ENCODE data around the gene ACIN1. TPM values are rescaled to one million over a fixed set of nuclear protein-coding genes. Genes with fewer than 3 reads are reported as not detected.

Gene ACIN1
- total RNA-seq, 2 experiments from 2014 or later, result 152 to 156 TPM

GRCh38 chr14:23052671-23053070 is 42.3 kb downstream of the ACIN1 start:
- Mint-ChIP-seq H3K27ac (no peak overlapping the region), H3K27me3 (ENCODE audit: low read depth) (peaks cover 5% of the 10 kb centered on the region), H3K36me3 (ENCODE audit: low read depth) (no peaks in the 10 kb centered on the region), H3K4me1 (ENCODE audit: low read depth) (peaks cover 12% of the 10 kb centered on the region), H3K9me3 (no peaks in the 10 kb centered on the region), H3K4me3 (no peak overlapping the region)
- DNase-seq, result no peak
- CTCF ChIA-PET, result interaction anchor here (0.9 to 21.5 kb wide), 4 partner anchors 16 to 78 kb away, joined by 4 to 713 read pairs (median 68); partner anchors contain the start of gene AJUBA
- intact Hi-C loops (cut with micrococcal nuclease), result no loop called here

DNA sequence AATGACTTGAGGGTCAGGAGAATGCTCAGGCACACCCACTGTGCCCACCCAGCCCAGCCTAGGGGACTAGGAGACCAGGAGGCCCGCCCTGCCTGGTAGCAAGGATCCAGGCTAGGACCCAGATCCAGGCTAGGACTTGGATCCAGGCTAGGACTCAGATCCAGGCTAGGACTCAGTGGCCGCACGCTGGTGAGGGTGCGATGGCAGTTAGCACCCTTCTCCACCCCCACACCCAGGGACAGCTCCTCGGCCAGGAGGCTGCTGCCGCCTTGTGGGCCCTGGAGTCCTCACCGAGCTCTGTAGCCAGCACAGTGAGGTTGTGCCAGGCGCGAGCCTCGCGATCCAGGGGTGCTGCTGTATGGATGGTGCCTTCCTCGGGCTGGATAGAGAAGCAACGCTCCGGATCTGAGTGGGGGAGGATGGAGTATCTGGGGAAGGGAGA is 42.7 kb downstream of the ACIN1 start:
- no peaks in the 10 kb centered on the region for H3K9me3 Mint-ChIP-seq
- intact Hi-C loops (cut with micrococcal nuclease), result no loop called here
- no peak overlapping the region for H3K4me3 Mint-ChIP-seq
- peaks cover 8% of the 10 kb centered on the region for H3K27me3 Mint-ChIP-seq (ENCODE audit: low read depth)
- peaks cover 12% of the 10 kb centered on the region for H3K4me1 Mint-ChIP-seq (ENCODE audit: low read depth)
- CTCF ChIA-PET, result interaction anchor here (1.5 to 21.5 kb wide), 3 partner anchors 16 to 80 kb away, joined by 7 to 713 read pairs (median 9); partner anchors contain the start of gene AJUBA
- no peak overlapping the region for H3K27ac Mint-ChIP-seq
- H3K36me3 Mint-ChIP-seq (ENCODE audit: low read depth), result no peaks in the 10 kb centered on the region
- DNase-seq, result no peak

- Mint-ChIP-seq H3K9me3 (no peaks in the 10 kb centered on the region), H3K4me3 (no peak overlapping the region), H3K27ac (no peak overlapping the region), H3K4me1 (ENCODE audit: low read depth) (peaks cover 5% of the 10 kb centered on the region), H3K27me3 (ENCODE audit: low read depth) (peaks cover 3% of the 10 kb centered on the region), H3K36me3 (ENCODE audit: low read depth) (no peaks in the 10 kb centered on the region)
- DNase-seq, result no peak
- intact Hi-C loops (cut with micrococcal nuclease), result no loop called here
- CTCF ChIA-PET, result interaction anchor here (1.0 to 21.5 kb wide), 5 partner anchors 17 to 79 kb away, joined by 3 to 713 read pairs (median 7); partner anchors contain the start of gene AJUBA
Observed at GRCh38 chr14:23051141-23052057, 43.5 kb downstream of the ACIN1 start.

DNA sequence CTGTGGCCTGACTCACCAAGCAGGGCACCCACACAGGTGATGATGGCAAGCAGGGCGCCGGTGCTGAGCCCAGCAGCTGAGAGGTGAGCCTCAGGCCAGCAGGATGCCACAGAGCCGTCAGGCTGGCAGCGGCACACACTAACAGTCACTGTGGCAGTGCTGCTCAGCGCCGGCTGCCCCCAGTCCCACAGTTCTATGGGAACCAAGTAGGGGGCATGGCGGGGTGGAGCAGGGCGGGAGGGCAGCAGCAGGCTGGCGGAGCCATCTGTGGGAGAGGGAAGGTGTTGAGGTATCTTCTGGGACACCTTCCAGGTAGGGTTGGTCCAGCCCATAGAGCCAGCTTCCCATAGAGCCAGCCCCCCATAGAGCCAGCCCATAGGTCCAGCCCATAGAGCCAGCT is 45.9 kb downstream of the ACIN1 start:
- DNase-seq, result no peak
- H3K4me3 Mint-ChIP-seq, result no peak overlapping the region
- H3K36me3 Mint-ChIP-seq (ENCODE audit: low read depth), result no peaks in the 10 kb centered on the region
- H3K27me3 Mint-ChIP-seq (ENCODE audit: low read depth), result peaks cover 3% of the 10 kb centered on the region
- intact Hi-C loops (cut with micrococcal nuclease), result no loop called here
- no peak overlapping the region for H3K27ac Mint-ChIP-seq
- no peaks in the 10 kb centered on the region for H3K9me3 Mint-ChIP-seq
- CTCF ChIA-PET, result interaction anchor here (21.5 kb wide), 1 partner anchor 61 kb away, joined by 713 read pairs; the partner anchor contains the start of gene AJUBA
- H3K4me1 Mint-ChIP-seq (ENCODE audit: low read depth), result no peaks in the 10 kb centered on the region

DNA sequence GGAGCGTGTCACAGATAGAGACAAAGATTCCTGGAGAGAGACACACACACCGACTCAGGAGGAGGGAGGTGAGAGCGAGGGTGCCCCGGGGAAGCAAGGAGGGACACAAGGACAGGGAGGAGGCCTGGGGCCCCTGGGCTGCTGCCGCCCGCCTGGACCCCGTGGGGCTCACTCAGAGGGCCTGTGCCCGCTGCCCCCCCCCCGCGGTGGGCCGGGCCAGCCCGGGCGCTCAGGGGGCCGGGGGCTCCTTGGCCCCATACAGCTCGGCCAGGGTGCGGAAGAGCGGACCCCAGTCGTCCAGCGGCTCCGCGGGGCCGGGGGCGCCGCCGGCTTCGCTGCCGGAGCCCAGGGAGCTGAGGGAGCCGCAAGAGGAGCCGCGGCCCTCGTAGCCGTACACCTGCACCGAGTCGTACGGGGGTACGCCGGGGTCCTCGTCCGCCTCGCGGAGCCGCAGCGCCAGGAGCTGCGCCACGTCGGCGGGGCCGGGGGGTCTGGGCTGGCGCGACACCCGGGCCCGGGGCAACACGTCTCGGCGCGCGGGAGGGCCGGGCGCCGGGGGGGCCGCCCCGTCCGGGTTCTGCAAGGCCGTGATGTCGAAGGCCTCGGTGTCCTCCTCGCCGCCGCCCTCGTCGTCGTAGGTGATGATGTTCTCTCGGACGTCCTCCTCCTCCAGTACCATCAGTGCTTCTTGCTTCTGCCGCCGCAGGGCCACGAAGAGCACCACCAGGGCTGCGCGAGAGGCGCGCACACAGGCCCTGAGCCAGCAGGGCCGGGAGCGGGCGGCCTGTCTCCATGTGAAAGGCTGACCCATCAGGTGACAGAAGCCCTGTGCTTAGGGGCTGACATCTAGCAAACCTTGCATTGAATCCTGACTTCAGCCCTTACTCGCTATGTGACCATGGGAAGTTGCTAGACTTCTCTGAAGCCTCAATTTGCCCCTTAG is 46.9 kb downstream of the ACIN1 start:
- Mint-ChIP-seq H3K4me1 (ENCODE audit: low read depth) (no peaks in the 10 kb centered on the region), H3K36me3 (ENCODE audit: low read depth) (no peaks in the 10 kb centered on the region), H3K27me3 (ENCODE audit: low read depth) (peaks cover 3% of the 10 kb centered on the region), H3K27ac (no peak overlapping the region), H3K4me3 (no peak overlapping the region), H3K9me3 (no peaks in the 10 kb centered on the region)
- no peak for DNase-seq
- CTCF ChIA-PET, result interaction anchor here (21.5 kb wide), 1 partner anchor 60 kb away, joined by 713 read pairs; the partner anchor contains the start of gene AJUBA
- intact Hi-C loops (cut with micrococcal nuclease), result no loop called here

- H3K4me1 Mint-ChIP-seq (ENCODE audit: low read depth), result no peaks in the 10 kb centered on the region
- CTCF ChIA-PET, result interaction anchor here (1.4 to 21.5 kb wide), 2 partner anchors 22 to 59 kb away, joined by 3 to 713 read pairs; partner anchors contain the start of gene AJUBA
- H3K27ac Mint-ChIP-seq, result no peak overlapping the region
- no peak for DNase-seq
- intact Hi-C loops (cut with micrococcal nuclease), result no loop called here
- H3K27me3 Mint-ChIP-seq (ENCODE audit: low read depth), result peaks cover 3% of the 10 kb centered on the region
- no peak overlapping the region for H3K4me3 Mint-ChIP-seq
- H3K36me3 Mint-ChIP-seq (ENCODE audit: low read depth), result no peaks in the 10 kb centered on the region
- H3K9me3 Mint-ChIP-seq, result no peaks in the 10 kb centered on the region
Observed at GRCh38 chr14:23047034-23047634, 47.8 kb downstream of the ACIN1 start.

DNA sequence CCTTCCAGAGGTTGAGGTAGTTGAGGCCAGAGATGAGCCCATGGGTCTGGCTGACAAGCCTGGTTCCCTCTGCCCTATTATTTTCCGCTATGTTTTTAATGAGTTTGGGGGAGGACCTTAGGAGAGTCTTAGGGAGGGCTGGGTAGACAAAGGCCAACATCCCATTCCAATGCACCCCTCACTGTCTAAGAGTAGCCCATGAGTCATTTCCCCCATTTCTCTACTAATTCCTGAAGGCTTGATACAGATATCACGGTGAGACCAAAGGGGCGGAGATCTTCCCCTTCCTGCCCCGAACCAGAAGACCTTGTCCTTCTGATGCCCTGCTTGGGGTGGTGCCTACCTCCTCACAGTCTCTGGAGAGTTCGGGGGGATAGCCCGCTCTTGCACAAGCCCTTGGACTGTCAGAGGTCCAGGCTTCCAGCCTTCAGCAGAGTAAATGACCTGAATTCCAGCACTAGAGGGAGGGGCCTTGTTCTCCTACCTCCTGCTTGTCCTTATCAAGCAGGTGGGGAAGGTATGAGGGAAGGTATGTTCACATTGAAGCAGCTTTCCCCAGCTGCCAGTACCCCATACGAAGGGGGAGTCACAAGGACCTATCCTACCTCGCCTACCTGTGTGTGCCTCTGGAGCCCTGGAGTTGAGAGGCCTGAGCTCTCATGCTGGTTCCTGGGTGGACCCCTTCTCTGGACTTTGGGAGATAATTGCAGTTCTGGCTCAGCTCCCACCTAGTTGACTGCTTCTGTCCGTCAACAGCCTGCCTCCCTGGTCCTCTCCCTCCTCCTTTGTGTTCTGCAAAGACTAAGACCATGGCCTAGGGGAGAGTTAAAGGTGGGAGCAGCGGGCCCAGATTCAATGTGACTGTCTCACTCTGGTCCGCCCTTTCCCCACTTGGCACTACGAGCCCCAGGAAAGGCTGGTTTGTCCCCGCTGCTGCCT is 49.2 kb downstream of the ACIN1 start:
- H3K27me3 Mint-ChIP-seq (ENCODE audit: low read depth), result peaks cover 3% of the 10 kb centered on the region
- no peak overlapping the region for H3K4me3 Mint-ChIP-seq
- intact Hi-C loops (cut with micrococcal nuclease), result no loop called here
- CTCF ChIA-PET, result interaction anchor here (1.4 to 21.5 kb wide), 2 partner anchors 23 to 57 kb away, joined by 3 to 713 read pairs; partner anchors contain the start of gene AJUBA
- no peak for DNase-seq
- H3K9me3 Mint-ChIP-seq, result no peaks in the 10 kb centered on the region
- H3K4me1 Mint-ChIP-seq (ENCODE audit: low read depth), result no peaks in the 10 kb centered on the region
- no peak overlapping the region for H3K27ac Mint-ChIP-seq
- H3K36me3 Mint-ChIP-seq (ENCODE audit: low read depth), result no peaks in the 10 kb centered on the region

- intact Hi-C loops (cut with micrococcal nuclease), result no loop called here
- no peak for DNase-seq
- Mint-ChIP-seq H3K36me3 (ENCODE audit: low read depth) (no peaks in the 10 kb centered on the region), H3K9me3 (no peaks in the 10 kb centered on the region), H3K27ac (no peak overlapping the region), H3K4me1 (ENCODE audit: low read depth) (no peaks in the 10 kb centered on the region), H3K27me3 (ENCODE audit: low read depth) (peaks cover 3% of the 10 kb centered on the region), H3K4me3 (no peak overlapping the region)
- CTCF ChIA-PET, result interaction anchor here (1.2 to 2.2 kb wide), 2 partner anchors 13 to 51 kb away, joined by 3 to 10 read pairs; partner anchors contain the start of gene CDH24
Observed at GRCh38 chr14:23044840-23045239, 50.1 kb downstream of the ACIN1 start.

- intact Hi-C loops (cut with micrococcal nuclease), result no loop called here
- peaks cover 3% of the 10 kb centered on the region for H3K27me3 Mint-ChIP-seq (ENCODE audit: low read depth)
- no peaks in the 10 kb centered on the region for H3K4me1 Mint-ChIP-seq (ENCODE audit: low read depth)
- no peaks in the 10 kb centered on the region for H3K36me3 Mint-ChIP-seq (ENCODE audit: low read depth)
- DNase-seq, result no peak
- no peak overlapping the region for H3K27ac Mint-ChIP-seq
- H3K9me3 Mint-ChIP-seq, result no peaks in the 10 kb centered on the region
- no peak overlapping the region for H3K4me3 Mint-ChIP-seq
- CTCF ChIA-PET, result interaction anchor here (1.2 to 2.2 kb wide), 2 partner anchors 14 to 50 kb away, joined by 3 to 10 read pairs; partner anchors contain the start of gene CDH24
Observed at GRCh38 chr14:23043754-23044153, 51.2 kb downstream of the ACIN1 start.

DNA sequence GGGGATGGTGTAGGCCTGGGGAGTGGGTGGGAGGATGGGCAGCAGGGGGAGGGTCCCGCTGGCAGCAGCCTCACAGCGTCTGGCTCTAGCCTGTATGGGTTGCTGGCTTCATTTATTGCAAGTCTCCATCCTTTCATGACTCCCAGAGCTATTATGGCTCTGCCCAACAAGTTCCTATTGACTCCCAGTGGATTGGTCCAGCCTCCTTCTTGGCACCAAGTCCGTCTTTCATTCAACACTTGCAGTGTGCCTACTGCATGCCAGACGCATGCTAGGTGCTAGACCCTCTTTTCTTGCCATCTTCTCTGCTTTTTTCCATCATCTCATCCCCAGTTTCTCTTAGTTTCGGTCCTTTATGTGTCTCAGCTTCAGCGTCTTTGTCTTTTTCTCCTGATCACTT is 51.8 kb downstream of the ACIN1 start:
- Mint-ChIP-seq H3K4me1 (ENCODE audit: low read depth) (no peaks in the 10 kb centered on the region), H3K27ac (no peak overlapping the region), H3K36me3 (ENCODE audit: low read depth) (no peaks in the 10 kb centered on the region), H3K27me3 (ENCODE audit: low read depth) (peaks cover 3% of the 10 kb centered on the region), H3K4me3 (no peak overlapping the region), H3K9me3 (no peaks in the 10 kb centered on the region)
- no peak for DNase-seq
- intact Hi-C loops (cut with micrococcal nuclease), result no loop called here
- CTCF ChIA-PET, result interaction anchor here (1.2 to 2.2 kb wide), 4 partner anchors 12 to 70 kb away, joined by 4 to 20 read pairs (median 7); partner anchors contain the start of gene CDH24

All from activated naive CD4-positive, alpha-beta T cell treated with anti-CD3 and anti-CD28 coated beads for 36 hours (primary cell).